ELR (cell line): Measurements from ENCODE around the gene UBE2H.
"Not testable (repeated sequence)": the region's sequence is repeated elsewhere in the genome, so short reads cannot be mapped to it uniquely, and the experiment has no call there.

Experiments
- DNase-seq: peaks from one replicate; pipeline ENCODE4 v3.0.0-alpha.2; 2015; ENCODE audit warnings: low read depth

The UBE2H gene

GRCh38 chr7:129821476-129821875 is 131.3 kb downstream of the UBE2H start:
- DNase-seq, result no peak

- no peak for DNase-seq
Observed at GRCh38 chr7:129816742-129817141, 136.0 kb downstream of the UBE2H start.

GRCh38 chr7:129807863-129808262 is 144.9 kb downstream of the UBE2H start:
- no peak for DNase-seq

- no peak for DNase-seq
Observed at GRCh38 chr7:129804890-129805719, 147.7 kb downstream of the UBE2H start.

GRCh38 chr7:129804111-129804889 is 148.5 kb downstream of the UBE2H start:
- DNase-seq, result no peak

- no peak for DNase-seq
Observed at GRCh38 chr7:129803546-129804081, 149.1 kb downstream of the UBE2H start.

- DNase-seq, result no peak
Observed at GRCh38 chr7:129801882-129802281, 150.9 kb downstream of the UBE2H start.

GRCh38 chr7:129800901-129801300 is 151.9 kb downstream of the UBE2H start:
- DNase-seq, result no peak

GRCh38 chr7:129799350-129799955 is 153.3 kb downstream of the UBE2H start:
- no peak for DNase-seq

GRCh38 chr7:129798616-129799349 is 154.0 kb downstream of the UBE2H start:
- no peak for DNase-seq

- DNase-seq, result no peak
Observed at GRCh38 chr7:129797214-129797789, 155.5 kb downstream of the UBE2H start.

- no peak for DNase-seq
Observed at GRCh38 chr7:129796186-129796775, 156.5 kb downstream of the UBE2H start.

GRCh38 chr7:129794461-129794860 is 158.3 kb downstream of the UBE2H start:
- DNase-seq, result not testable (repeated sequence)

- no peak for DNase-seq
Observed at GRCh38 chr7:129793506-129794310, 159.1 kb downstream of the UBE2H start.

- no peak for DNase-seq
Observed at GRCh38 chr7:129792721-129793120, 160.0 kb downstream of the UBE2H start.

- peak; percentile 80 for DNase-seq
Observed at GRCh38 chr7:129790136-129790535, 162.6 kb downstream of the UBE2H start.

GRCh38 chr7:129789652-129790051 is 163.1 kb downstream of the UBE2H start:
- DNase-seq, result peak; percentile 17

- DNase-seq, result no peak
Observed at GRCh38 chr7:129789000-129789399, 163.8 kb downstream of the UBE2H start.

- DNase-seq, result no peak
Observed at GRCh38 chr7:129786825-129787563, 165.8 kb downstream of the UBE2H start.
